A172 (cell line): Measurements from ENCODE around the gene IRF2. TPM values are rescaled to one million over a fixed set of nuclear protein-coding genes. Genes with fewer than 3 reads are reported as not detected.

Experiments used
- DNase-seq: peaks from one replicate; pipeline ENCODE4 v3.0.0-alpha.2; 2015; ENCODE audit warnings: low spot score
- total RNA-seq: library from RNA; depleted of rRNA; stranded (reverse); fragments of >200 nt; shearing (Covaris generic); gene quantifications from 2 replicates; pipeline ENCODE4 v1.2.3, GENCODE V29; 2014

IRF2 gene
- total RNA-seq, 1 experiment from 2014 or later = 22.6 TPM

DNA sequence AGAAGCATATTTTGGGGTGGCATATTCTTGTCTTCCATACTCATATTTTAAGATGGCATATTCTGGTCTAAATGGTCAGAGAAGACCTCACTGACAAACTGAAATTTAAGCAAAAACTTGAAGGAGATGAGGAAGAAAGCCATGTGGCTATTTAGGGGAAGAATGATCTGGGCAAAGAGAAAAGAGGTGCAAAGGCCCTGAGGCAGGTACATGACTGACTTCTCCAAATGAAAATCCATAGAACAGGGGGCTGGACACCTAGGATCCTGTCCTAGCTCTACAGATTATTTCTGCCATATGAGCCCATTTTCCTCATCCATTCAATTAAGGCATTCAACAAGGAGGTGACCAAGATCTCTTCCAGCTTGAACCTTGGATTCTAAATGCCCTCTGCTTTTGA is 105.6 kb downstream of the IRF2 start:
- no peak for DNase-seq

DNA sequence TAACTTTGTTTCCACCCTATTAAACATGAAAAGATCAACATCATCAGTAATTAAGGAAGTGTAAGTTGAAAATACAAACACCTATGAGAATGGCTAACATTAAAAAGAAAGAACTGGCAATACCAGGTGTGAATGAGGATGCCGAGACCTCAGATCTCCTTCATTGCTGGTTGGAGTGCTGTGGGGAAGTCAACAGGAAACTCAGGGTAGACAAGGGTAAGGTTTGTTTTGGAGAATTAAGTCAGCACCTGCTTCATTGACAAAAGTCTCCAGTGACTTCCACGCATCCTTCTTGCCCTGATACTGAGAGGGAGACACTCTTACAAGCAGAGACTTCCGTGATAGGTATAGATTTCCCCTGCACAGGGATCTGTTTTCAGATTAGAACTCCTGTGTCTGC is 106.1 kb downstream of the IRF2 start:
- DNase-seq = no peak

DNA sequence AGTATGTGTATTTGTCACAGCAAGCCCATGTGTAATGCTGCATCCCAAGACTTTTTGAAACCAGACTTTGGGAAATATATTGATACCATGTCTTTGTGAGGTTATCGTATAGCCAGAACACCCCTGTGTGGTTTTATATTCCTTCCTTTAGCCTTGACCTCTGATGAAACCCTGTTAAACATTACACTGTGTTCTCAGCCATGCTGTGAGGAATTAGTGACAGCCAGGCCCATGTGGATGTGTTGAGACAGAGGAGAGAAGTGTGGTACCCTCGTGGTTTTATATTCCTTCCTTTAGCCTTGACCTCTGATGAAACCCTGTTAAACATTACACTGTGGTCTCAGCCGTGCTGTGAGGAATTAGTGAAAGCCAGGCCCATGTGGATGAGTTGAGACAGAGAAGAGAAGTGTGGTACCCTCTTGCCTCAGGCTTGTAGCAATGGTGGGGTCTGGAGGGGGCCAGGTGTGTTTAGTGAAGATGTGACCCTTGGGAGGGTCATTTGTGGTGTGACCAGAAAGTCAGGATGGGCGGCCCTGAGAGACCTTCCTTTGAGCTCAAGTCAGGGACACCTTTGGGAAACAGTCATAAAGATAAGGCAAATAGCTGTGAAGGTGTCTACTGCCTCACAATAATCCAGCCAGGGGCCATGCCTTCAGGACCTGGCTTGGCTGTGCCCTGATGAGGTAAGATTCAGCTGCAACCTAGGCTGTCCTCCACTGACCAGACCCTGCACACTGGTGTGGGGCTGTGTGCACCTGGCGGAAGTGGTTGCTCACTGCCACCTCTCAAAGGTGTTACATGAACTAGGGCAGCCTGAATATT is 110.0 kb downstream of the IRF2 start:
- DNase-seq = no peak

- no peak for DNase-seq
Measured at GRCh38 chr4:184363258-184363657, 111.1 kb downstream of the IRF2 start.

DNA sequence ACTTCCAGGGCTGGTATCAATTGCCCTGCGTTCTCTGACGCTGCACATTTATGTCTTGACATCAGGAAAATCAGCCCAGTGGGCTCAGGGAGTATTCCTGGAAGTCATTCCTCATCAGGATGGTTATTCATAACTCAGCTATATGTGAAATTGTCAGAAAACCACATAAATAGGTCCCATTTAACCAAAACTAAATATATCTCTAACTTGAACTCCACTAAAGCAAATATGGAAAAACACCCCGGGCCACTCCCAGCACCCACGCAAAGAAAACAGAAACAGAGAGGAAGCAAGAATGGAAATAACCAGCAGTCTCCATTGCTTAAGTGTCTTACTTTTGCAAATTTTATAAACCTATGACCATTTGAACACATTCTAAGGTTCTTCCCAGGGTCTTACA is 112.0 kb downstream of the IRF2 start:
- no peak for DNase-seq

- DNase-seq = no peak
Measured at GRCh38 chr4:184361443-184361842, 112.9 kb downstream of the IRF2 start.

GRCh38 chr4:184359888-184360287 is 114.5 kb downstream of the IRF2 start:
- DNase-seq = no peak

DNA sequence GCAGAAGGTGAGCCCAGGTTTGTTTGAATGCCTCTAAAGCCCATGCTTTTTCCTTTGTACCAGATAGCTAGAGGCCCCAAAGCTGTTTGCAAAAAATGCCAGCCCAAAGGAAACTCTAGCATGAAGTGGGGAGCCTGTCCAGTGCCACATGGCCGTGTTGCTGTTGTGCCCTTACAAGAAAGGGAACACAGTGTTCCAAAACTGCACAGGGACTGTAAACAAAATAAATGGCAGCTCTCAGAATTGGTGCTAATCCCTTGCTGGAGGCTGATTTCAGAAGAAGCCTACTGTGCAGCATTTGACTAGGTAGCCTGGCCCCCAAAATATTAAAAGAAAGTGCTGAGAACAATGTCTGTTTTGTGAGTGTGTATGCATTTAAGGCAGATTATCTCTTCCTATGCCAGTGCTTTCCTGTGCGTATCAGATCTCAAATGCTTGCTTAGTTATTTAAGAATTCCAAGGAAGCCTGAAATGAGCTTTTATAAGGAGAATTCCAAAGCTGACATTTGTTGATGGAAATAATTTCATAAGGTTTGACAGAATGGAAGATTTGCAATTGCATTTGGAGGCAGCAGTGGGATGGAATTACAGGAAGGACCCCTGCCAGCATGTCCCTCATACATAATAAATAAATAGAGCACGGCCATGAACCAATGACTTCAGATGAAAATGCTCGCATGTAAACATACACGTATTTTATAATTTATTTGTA is 115.7 kb downstream of the IRF2 start:
- no peak for DNase-seq

DNA sequence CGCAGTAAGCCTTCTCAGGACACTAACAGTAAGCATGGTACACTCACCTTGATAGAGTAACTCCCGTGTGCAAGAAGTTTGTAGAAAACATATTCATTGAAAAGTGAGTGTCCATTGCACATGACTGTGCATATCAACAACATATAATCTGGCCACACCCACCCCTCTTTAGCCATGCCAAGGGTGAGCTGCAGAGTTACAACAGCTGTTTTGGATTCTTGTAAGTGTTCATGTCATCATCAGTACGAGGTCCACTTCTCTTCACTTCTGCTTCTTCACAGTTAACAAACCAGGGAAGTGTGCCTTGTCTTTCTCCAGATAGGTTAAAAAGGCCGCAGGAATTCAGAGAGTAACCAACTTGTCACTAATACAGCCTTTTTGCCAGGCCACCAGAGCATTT is 116.6 kb downstream of the IRF2 start:
- DNase-seq = no peak

GRCh38 chr4:184357165-184357564 is 117.2 kb downstream of the IRF2 start:
- no peak for DNase-seq

DNA sequence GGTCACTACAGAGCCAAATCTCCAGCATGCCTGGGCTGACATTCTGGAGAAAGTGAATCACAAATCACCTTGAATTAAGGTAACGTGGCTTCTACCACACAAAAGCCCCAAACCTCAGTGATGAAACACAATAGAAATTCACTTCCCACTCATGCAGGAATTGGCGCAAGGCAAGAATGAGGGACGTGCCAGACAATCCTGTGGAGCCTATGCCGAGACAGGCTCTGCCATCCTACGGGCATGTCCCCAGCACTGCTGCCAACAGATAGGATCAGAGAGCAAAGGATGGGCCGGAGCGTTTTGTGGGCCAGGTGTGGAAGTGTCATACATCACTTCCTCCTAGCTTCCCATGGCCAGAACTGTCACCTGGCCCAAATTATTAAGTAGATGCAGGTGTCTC is 118.0 kb downstream of the IRF2 start:
- DNase-seq = no peak

GRCh38 chr4:184355857-184356256 is 118.5 kb downstream of the IRF2 start:
- DNase-seq = no peak

- peak; percentile 80 for DNase-seq
Measured at GRCh38 chr4:184355111-184355604, 119.2 kb downstream of the IRF2 start.

DNA sequence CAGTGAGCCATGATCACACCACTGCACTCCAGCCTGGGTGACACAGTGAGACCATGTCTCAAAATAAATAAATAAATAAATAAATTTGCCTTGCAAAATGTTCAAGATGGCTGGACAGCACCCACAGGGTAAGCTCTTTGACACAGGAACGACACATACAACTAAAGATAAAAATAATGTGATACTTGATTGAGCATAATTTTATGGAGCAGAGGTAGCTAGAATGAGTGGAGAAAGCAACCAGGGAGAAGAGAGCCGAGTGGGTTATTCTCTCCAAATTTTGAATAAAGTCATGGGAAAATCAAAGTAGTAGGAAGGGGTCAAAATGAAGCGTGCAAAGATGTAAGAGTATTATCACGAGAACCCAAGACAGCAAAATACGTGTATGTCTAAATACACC is 121.5 kb downstream of the IRF2 start:
- DNase-seq = no peak

- no peak for DNase-seq
Measured at GRCh38 chr4:184351560-184352451, 122.5 kb downstream of the IRF2 start.

DNA sequence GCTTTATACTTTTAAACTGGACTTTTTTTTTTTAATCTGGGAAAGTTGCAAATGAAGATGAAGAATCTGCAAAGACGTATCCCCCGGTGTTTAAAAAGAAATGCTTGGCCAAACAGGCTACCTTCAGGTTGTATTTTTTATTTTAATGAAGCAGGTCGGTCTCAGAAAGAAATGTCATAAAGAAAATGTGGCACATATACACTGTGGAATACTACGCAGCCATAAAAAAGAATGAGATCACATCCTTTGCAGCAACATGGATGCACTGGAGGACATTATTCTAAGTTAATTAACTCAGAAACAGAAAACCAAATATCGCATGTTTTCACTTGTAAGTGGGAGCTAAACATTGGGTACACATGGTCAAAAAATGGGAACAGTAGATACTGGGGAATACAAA is 123.4 kb downstream of the IRF2 start:
- no peak for DNase-seq

DNA sequence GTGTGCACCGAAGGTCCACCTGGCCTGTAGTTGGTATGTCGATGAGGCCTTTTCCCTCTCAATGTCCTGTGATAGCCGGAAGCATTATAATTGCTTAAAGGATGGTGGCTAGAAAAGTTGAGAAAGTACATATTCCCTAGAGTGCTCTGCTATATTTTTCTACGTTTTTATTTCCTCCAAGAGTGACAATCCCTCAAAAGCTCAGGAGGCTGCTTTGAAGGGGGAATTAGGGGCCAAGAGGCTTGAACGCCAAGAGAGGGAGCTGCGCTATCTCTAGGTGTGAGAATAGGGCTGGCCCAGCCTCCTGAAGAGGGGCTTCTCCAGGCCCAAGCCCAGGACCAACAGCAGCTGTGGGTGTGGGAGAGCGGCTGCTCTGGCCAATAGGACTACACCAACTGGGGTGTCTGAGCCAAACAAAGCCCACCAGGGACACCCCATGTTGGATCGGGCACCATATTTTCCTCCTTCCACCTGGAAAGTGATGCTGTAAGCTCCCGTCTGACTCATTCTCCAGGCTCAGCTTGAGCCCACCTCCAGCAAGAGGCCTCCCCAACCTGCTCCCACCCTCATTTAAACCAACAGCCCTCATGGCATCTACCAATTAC is 124.0 kb downstream of the IRF2 start:
- no peak for DNase-seq

DNA sequence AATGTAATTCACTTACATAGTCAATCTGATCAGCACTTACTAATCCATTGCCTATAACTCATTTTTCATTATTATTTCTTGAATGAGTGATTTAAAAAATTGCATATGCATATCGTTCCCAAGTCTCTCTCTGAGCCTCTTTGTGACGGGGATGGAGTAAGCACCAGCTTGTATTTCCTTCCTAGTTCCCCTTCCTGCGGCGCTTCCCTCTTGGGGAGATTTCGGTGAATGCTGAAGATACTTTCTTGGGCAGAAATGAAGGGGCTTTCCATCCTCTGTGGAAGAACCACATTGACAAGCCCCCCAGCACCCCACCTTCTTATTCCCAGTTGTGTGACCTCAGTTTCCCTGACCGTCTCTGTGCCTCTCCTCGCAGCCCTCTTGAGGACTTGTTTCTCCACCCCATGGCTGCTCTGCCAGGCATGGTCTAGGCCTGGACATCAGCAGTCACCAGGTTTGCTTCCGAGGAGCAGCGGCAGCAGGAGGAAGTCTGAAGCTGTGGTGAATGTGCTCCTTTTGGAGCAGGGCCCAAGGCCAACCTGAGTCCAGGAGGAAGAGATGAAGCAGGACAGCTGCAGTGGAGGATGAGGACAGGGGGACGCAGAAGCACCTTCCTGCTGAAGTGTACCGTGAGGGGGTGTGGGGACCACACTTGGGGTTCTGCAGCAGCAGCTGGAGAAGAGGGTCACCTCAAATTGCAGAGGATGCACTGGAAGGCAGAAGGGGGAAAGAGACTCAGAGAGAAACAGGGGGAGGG is 124.9 kb downstream of the IRF2 start:
- no peak for DNase-seq

GRCh38 chr4:184348311-184349233 is 125.8 kb downstream of the IRF2 start:
- DNase-seq = no peak
